HepG2 (cell line): ENCODE data around the gene WDHD1. TPM values are rescaled to one million over a fixed set of nuclear protein-coding genes. Genes with fewer than 3 reads are reported as not detected.
"Not testable (repeated sequence)": the region's sequence is repeated elsewhere in the genome, so short reads cannot be mapped to it uniquely, and the experiment has no call there.

Experiments used
- ATAC-seq: fragments of 200-7000 bp; cut with Tn5 transposase; 3 replicates; pipeline ENCODE4 v1.9.1; 2020; ENCODE audit warnings: mild to moderate bottlenecking, moderate library complexity
- BruUV-seq: library from RNA; stranded (reverse); fragments of 400-500 nt; replicated peaks from 2 replicates; lab custom pipeline; 2021; lab: Mats Ljungman, UMichigan
- CTCF ChIA-PET: fragments of 300-600 bp; formaldehyde crosslinking; extraction: SDS; loops from one replicate; lab custom pipeline; 2021; ENCODE audit warnings: low total read pairs, inconsistent platforms, low intra/inter-chr PET ratio; lab: Yijun Ruan, JAX
- POLR2A ChIA-PET: fragments of 350-600 bp; sonication (Branson Sonifier 250); formaldehyde crosslinking; loops from one replicate; lab custom pipeline; 2020; ENCODE audit warnings: antibody characterized with exemption, inconsistent platforms; lab: Yijun Ruan, JAX
- DNase-seq: peaks from one replicate; pipeline ENCODE4 v3.0.0-alpha.2; 2015; ENCODE audit warnings: low spot score
- FAIRE-seq: peaks from 3 replicates; lab custom pipeline; 2011; peaks lifted over from hg19 to GRCh38; lab: Jason Lieb, UNC
- H2AFZ ChIP-seq: one replicate; pipeline ENCODE4 v1.6.1; 2011; ENCODE audit warnings: low read length, inconsistent platforms
- H3K27ac ChIP-seq: fragments of 300-600 bp; 3 replicates; pipeline ENCODE4 v1.8.0; 2011; ENCODE audit warnings: mixed run types, mild to moderate bottlenecking, mixed read lengths, low read length, inconsistent platforms; ENCODE audit not compliant: insufficient read depth; ENCODE audit errors: extremely low read length
- H3K27me3 ChIP-seq, 2 experiments: fragments of 200-600 bp in 1 of 2; 2 replicates in 1 of 2; 3 replicates in 1 of 2; pipeline versions ENCODE4 v1.6.0 to v1.8.0; 2011; ENCODE audit warnings: low read length in 2 of 2, mild to moderate bottlenecking in 2 of 2, moderate library complexity in 2 of 2, inconsistent platforms in 1 of 2; ENCODE audit not compliant: insufficient read depth in 2 of 2, control insufficient read depth in 1 of 2
- H3K36me3 ChIP-seq, 2 experiments: fragments of 200-600 bp in 1 of 2; replicated peaks in 1 of 2; 2 replicates in 1 of 2; 3 replicates in 1 of 2; pipeline versions ENCODE4 v1.5.1 to v1.8.0; 2011; ENCODE audit warnings: low read length in 2 of 2, inconsistent platforms in 1 of 2; ENCODE audit not compliant: insufficient read depth in 2 of 2, control insufficient read depth in 1 of 2
- H3K4me1 ChIP-seq: 2 replicates; pipeline ENCODE4 v1.5.1; 2012; ENCODE audit warnings: low read length, inconsistent platforms; ENCODE audit not compliant: insufficient read depth
- H3K4me2 ChIP-seq: 2 replicates; pipeline ENCODE4 v1.6.0; 2011; ENCODE audit warnings: low read depth, low read length, inconsistent platforms
- H3K4me3 ChIP-seq, 3 experiments: fragments of 200-600 bp in 1 of 3; sonication (generic), shearing (Covaris generic) in 1 of 3; replicated peaks in 1 of 3; 2 replicates each; pipeline ENCODE4 v1.5.1; 2011 to 2016; ENCODE audit warnings: low read length in 3 of 3, inconsistent platforms in 2 of 3, low read depth in 2 of 3, mild to moderate bottlenecking in 2 of 3, control low read depth in 1 of 3, mixed read lengths in 1 of 3; ENCODE audit not compliant: insufficient read depth in 1 of 3
- H3K79me2 ChIP-seq: one replicate; pipeline ENCODE4 v1.6.1; 2011; ENCODE audit warnings: low read length, inconsistent platforms; ENCODE audit not compliant: insufficient read depth
- H3K9ac ChIP-seq: 2 replicates; pipeline ENCODE4 v1.6.0; 2011; ENCODE audit warnings: mild to moderate bottlenecking, low read depth, low read length, inconsistent platforms; ENCODE audit not compliant: insufficient read depth
- H3K9me3 ChIP-seq: 2 replicates; pipeline ENCODE4 v1.5.1; 2012; ENCODE audit warnings: mild to moderate bottlenecking, low read length
- H4K20me1 ChIP-seq: 2 replicates; pipeline ENCODE4 v1.6.0; 2011; ENCODE audit warnings: inconsistent platforms, mild to moderate bottlenecking, low read length, moderate library complexity; ENCODE audit not compliant: insufficient read depth
- CEBPB ChIP-seq: IDR thresholded peaks from 2 replicates; pipeline ENCODE4 v1.6.1; 2011; ENCODE audit warnings: low read depth, low read length, improper control_type of control experiment, borderline replicate concordance
- ZNF343 ChIP-seq: sonication (generic); formaldehyde crosslinking; IDR thresholded peaks from 2 replicates; pipeline ENCODE4 v1.4.0; 2020; ENCODE audit warnings: mild to moderate bottlenecking, missing genetic modification reagents
- WGBS: methylation state at CpG from one replicate; pipeline ENCODE4 v1.1.6; 2017; ENCODE audit warnings: low lambda C conversion rate; 5-methylcytosine and 5-hydroxymethylcytosine counted together
- in situ Hi-C: cut with HindIII; loops from 2 replicates; pipeline ENCODE4 v1.10.0; 2017; ENCODE audit warnings: low pct_unique_long_range_greater_than_20kb; ENCODE audit not compliant: extremely low pct_ligation_motif_present
- intact Hi-C: fragments of 100-400 bp; cut with micrococcal nuclease; formaldehyde crosslinking; loops from one replicate; pipeline ENCODE4 v1.10.0; 2022; ENCODE audit not compliant: unreplicated experiment
- polyA plus RNA-seq, 8 experiments: library from polyadenylated mRNA; depleted of rRNA in 3 of 8; stranded (reverse) in 7 of 8; unstranded in 1 of 8; fragments of >200 nt; fragmentation: Illumina TruSeq in 4 of 8; extraction: Trizol in 4 of 8; gene quantifications; 2 replicates each; pipeline versions ENCODE4 v1.2.1 to v1.2.3, GENCODE V29; 2011 to 2016; ENCODE audit warnings: low read depth in 4 of 8, missing spikeins in 1 of 8, mixed read lengths in 1 of 8; ENCODE audit not compliant: insufficient read depth in 1 of 8
- total RNA-seq, 5 experiments: library from RNA; depleted of rRNA; stranded (reverse); fragments of >200 nt; fragmentation: Illumina TruSeq; extraction: Trizol; gene quantifications; 2 replicates each; pipeline ENCODE4 v1.2.3, GENCODE V29; 2016; ENCODE audit warnings: low read depth in 1 of 5

The WDHD1 gene
- total and polyA plus RNA-seq, 2 of the 13 experiments (the other 11 are each of a cell fraction or from before 2014, with no cell fraction given) = 5.5 to 27.5 TPM

DNA sequence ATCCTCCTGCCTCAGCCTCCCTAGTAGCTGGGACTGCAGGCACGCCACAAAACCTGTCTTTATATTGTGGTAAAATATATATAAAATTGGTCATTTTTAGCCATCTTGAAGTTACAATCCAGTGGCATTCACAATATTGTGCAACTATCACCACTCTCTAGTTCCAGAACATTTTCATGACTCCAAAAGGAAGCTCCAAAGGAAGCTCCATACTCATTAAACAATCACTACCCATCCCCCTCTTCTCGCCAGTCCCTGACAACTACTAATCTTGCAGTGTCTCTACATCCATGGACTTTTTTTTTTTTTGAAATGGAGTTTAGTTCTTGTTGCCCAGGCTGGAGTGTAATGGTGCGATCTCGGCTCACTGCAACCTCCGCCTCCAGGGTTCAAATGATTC lies 127.3 kb downstream of the WDHD1 start:
- in situ Hi-C loops (no loop called here), intact Hi-C loops (no loop called here)
- TF ChIP-seq CEBPB (0 out of 2 replicates have a peak, but pooled peaks have one; percentile 18), ZNF343 (CRISPR knock-in tag) (no peak)
- ATAC-seq (no peak), FAIRE-seq (no peak), DNase-seq (no peak)
- Histone ChIP-seq H3K4me3 (no peak overlapping the region), H3K4me2 (no peak overlapping the region), H3K4me1 (peaks cover 45% of the 10 kb centered on the region), H3K36me3 (no peaks in the 10 kb centered on the region; a peak in 1 of 5 replicates), H3K79me2 (peaks cover 33% of the 10 kb centered on the region), H2AFZ (no peak overlapping the region), H3K27ac (no peak overlapping the region), H3K9ac (no peak overlapping the region), H3K9me3 (no peaks in the 10 kb centered on the region), H3K27me3 (no peaks in the 10 kb centered on the region; a peak in 1 of 5 replicates), H4K20me1 (peaks cover 2% of the 10 kb centered on the region; the same call in 1 of the 2 replicates)
- BruUV-seq = no TSS peak
- POLR2A ChIA-PET = no interaction called here
- CTCF ChIA-PET = no interaction called here
- WGBS = 96% methylated on average over 5 of the region's 5 CpGs

DNA sequence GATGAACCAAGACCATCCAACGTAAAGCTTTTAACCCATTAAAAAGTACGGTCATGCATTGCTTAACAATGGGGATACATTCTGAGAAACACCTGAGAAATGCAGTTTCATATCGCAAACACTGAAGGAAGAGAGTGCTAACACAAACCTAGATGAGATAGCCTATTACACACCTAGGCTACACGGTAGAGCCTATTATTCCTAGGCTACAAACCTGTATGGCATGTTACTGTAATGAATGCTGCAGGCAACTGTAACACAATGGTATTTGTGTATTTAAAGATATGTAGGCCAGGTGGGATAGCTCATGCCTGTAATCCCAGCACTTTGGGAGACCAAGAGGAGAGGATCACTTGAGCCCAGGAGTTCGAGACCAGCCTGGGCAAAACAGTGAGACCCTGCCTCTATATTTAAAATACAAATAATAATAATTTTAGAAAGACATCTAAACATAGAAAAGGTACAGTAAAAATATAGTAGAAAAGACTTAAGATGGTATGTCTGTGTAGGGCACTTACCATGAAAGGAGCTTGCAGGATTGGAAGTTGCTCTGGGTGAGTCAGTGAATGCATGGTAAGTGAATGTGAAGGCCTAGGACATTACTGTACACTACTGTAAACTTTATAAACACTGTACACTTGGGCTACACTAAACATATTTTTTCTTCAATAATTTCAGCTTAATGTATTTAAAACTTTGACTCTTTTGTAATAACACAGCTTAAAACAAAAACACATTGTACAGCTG lies 128.9 kb downstream of the WDHD1 start:
- H3K4me3 ChIP-seq, intact Hi-C loops, ATAC-seq, H3K27me3 ChIP-seq, H3K9ac ChIP-seq, FAIRE-seq, H4K20me1 ChIP-seq, DNase-seq, H3K4me2 ChIP-seq, H3K36me3 ChIP-seq, H3K9me3 ChIP-seq, H2AFZ ChIP-seq, BruUV-seq, H3K27ac ChIP-seq, CTCF ChIA-PET, in situ Hi-C loops: not testable (repeated sequence)
- POLR2A ChIA-PET = interaction anchor here (0.6 kb wide), 1 partner anchor 10 kb away, joined by 3 read pairs; no protein-coding TSS in a partner anchor
- Histone ChIP-seq H3K79me2 (peaks cover 45% of the 10 kb centered on the region), H3K4me1 (peaks cover 39% of the 10 kb centered on the region)
- WGBS = 97% methylated on average over 5 of the region's 5 CpGs
